K562 (cell line): Measurements from ENCODE around the gene ABHD16A. TPM values are rescaled to one million over a fixed set of nuclear protein-coding genes. Genes with fewer than 3 reads are reported as not detected.
A peak's percentile ranks its signal among the peaks of the same experiment; 100 is the strongest.

Source experiments
- BMI1 ChIP-seq: fragments of 150-350 bp; IDR thresholded peaks from 2 replicates; pipeline ENCODE4 v1.6.1; 2014; ENCODE audit warnings: low read length
- BRD4 ChIP-seq: fragments of 200-600 bp; sonication (generic); IDR thresholded peaks from 2 replicates; pipeline ENCODE4 v1.6.1; 2017; ENCODE audit warnings: inconsistent platforms
- CHD4 ChIP-seq: fragments of 200-600 bp; sonication (generic); IDR thresholded peaks from 3 replicates; pipeline ENCODE4 v1.6.1; 2012; ENCODE audit warnings: low read depth, mild to moderate bottlenecking, mixed read lengths, low read length, inconsistent platforms; ENCODE audit not compliant: insufficient read depth, insufficient replicate concordance, poor library complexity, severe bottlenecking
- FOXJ2 ChIP-seq: fragments of 200-800 bp; sonication (Bioruptor generic); IDR thresholded peaks from 2 replicates; pipeline ENCODE4 v1.6.1; 2016; ENCODE audit warnings: missing genetic modification characterization, missing compliant biosample characterization
- HNRNPL ChIP-seq: fragments of 200-400 bp; formaldehyde crosslinking; IDR thresholded peaks from 2 replicates; pipeline ENCODE4 v1.6.1; 2017; ENCODE audit warnings: low read depth, mild to moderate bottlenecking, low read length
- LARP7 ChIP-seq: fragments of 450-650 bp; IDR thresholded peaks from 2 replicates; pipeline ENCODE4 v1.6.1; 2016
- MAZ ChIP-seq, 2 experiments: fragments of 450-650 bp in 1 of 2; sonication (generic) in 1 of 2; formaldehyde crosslinking; IDR thresholded peaks in 1 of 2; conservative IDR thresholded peaks in 1 of 2; 2 replicates each; pipeline versions ENCODE4 v1.4.0 to v1.5.0; 2020; ENCODE audit warnings: mild to moderate bottlenecking in 1 of 2, missing genetic modification reagents in 1 of 2
- MCM3 ChIP-seq: fragments of 450-650 bp; IDR thresholded peaks from 2 replicates; pipeline ENCODE4 v1.6.1; 2016
- NR0B1 ChIP-seq: fragments of 450-650 bp; IDR thresholded peaks from one replicate; pipeline ENCODE4 v1.6.1; 2018; ENCODE audit warnings: mild to moderate bottlenecking, moderate library complexity; ENCODE audit not compliant: partially characterized antibody
- PHB2 ChIP-seq: fragments of 450-650 bp; IDR thresholded peaks from 2 replicates; pipeline ENCODE4 v1.6.1; 2017; ENCODE audit warnings: low read depth
- PRMT5 ChIP-seq: sonication (generic); formaldehyde crosslinking; IDR thresholded peaks from 2 replicates; pipeline ENCODE4 v1.5.0; 2020; ENCODE audit warnings: missing genetic modification reagents
- PTTG1 ChIP-seq: fragments of 450-650 bp; IDR thresholded peaks from 2 replicates; pipeline ENCODE4 v1.6.1; 2016; ENCODE audit warnings: low read depth, mild to moderate bottlenecking, missing genetic modification characterization, missing compliant biosample characterization
- SMARCC2 ChIP-seq: fragments of 450-650 bp; IDR thresholded peaks from 2 replicates; pipeline ENCODE4 v1.6.1; 2017; ENCODE audit warnings: antibody characterized with exemption, moderate library complexity, mild to moderate bottlenecking, low read depth
- TCF3 ChIP-seq: sonication (generic); formaldehyde crosslinking; IDR thresholded peaks from 2 replicates; pipeline ENCODE4 v1.4.0; 2020; ENCODE audit warnings: mild to moderate bottlenecking, missing genetic modification reagents
- TCFL5 ChIP-seq: fragments of 250-450 bp; sonication (Bioruptor Pico); conservative IDR thresholded peaks from 2 replicates; pipeline ENCODE4 v1.6.1; 2021; ENCODE audit warnings: mild to moderate bottlenecking, moderate library complexity, matching md5 sums
- ZNF253 ChIP-seq: fragments of 250-450 bp; sonication (Bioruptor Pico); conservative IDR thresholded peaks from 2 replicates; pipeline ENCODE4 v1.6.1; 2021; ENCODE audit warnings: mild to moderate bottlenecking
- ZNF311 ChIP-seq: fragments of 250-450 bp; sonication (Bioruptor Pico); IDR thresholded peaks from 2 replicates; pipeline ENCODE4 v1.4.0; 2020; ENCODE audit warnings: mild to moderate bottlenecking, moderate library complexity
- ZNF561 ChIP-seq: fragments of 450-650 bp; formaldehyde crosslinking; conservative IDR thresholded peaks from 2 replicates; pipeline ENCODE4 v1.4.0; 2020; ENCODE audit warnings: mild to moderate bottlenecking, moderate library complexity
- ZNF764 ChIP-seq: fragments of 250-450 bp; sonication (Bioruptor Pico); IDR thresholded peaks from 2 replicates; pipeline ENCODE4 v1.4.0; 2020; ENCODE audit warnings: low read depth, mild to moderate bottlenecking, moderate library complexity
- polyA plus RNA-seq, 8 experiments: library from polyadenylated mRNA; depleted of rRNA in 4 of 8; stranded (reverse) in 5 of 8; unstranded in 3 of 8; fragments of >200 nt; fragmentation: Nextera tagmentation in 2 of 8; fragmentation: Illumina TruSeq in 1 of 8; extraction: Ambion mirVana in 2 of 8; extraction: Trizol in 1 of 8; gene quantifications; 2 replicates each; pipeline versions ENCODE4 v1.2.1 to v1.2.3, GENCODE V29; 2011 to 2014; ENCODE audit warnings: inconsistent platforms in 1 of 8, missing spikeins in 1 of 8
- total RNA-seq, 7 experiments: library from RNA; depleted of rRNA in 6 of 7; stranded (reverse); fragments of >200 nt in 6 of 7; fragmentation: Illumina TruSeq in 2 of 7; extraction: Trizol in 2 of 7; gene quantifications; 2 replicates each; pipeline versions ENCODE4 v1.2.1 to v1.2.3, GENCODE V29; 2011 to 2021; ENCODE audit warnings: low replicate concordance in 1 of 7
- TF ChIP-seq, protein P1 (sequence below): fragments of 250-450 bp; sonication (Bioruptor Pico); IDR thresholded peaks from 2 replicates; pipeline ENCODE4 v1.5.0; 2022; ENCODE audit warnings: mild to moderate bottlenecking
- TF ChIP-seq, protein P2 (sequence below): sonication (generic); formaldehyde crosslinking; IDR thresholded peaks from 2 replicates; pipeline ENCODE4 v1.8.1; 2023; ENCODE audit warnings: mild to moderate bottlenecking, missing genetic modification reagents, moderate library complexity
- TF ChIP-seq, protein P3 (sequence below): sonication (generic); formaldehyde crosslinking; IDR thresholded peaks from 2 replicates; pipeline ENCODE4 v1.8.0; 2022; ENCODE audit warnings: mild to moderate bottlenecking, missing genetic modification reagents, borderline replicate concordance

The ABHD16A gene
- total and polyA plus RNA-seq, 9 of the 15 experiments (the other 6 are each of a cell fraction or from before 2014, with no cell fraction given), result 25.8 to 120 (median 81.6) TPM

DNA sequence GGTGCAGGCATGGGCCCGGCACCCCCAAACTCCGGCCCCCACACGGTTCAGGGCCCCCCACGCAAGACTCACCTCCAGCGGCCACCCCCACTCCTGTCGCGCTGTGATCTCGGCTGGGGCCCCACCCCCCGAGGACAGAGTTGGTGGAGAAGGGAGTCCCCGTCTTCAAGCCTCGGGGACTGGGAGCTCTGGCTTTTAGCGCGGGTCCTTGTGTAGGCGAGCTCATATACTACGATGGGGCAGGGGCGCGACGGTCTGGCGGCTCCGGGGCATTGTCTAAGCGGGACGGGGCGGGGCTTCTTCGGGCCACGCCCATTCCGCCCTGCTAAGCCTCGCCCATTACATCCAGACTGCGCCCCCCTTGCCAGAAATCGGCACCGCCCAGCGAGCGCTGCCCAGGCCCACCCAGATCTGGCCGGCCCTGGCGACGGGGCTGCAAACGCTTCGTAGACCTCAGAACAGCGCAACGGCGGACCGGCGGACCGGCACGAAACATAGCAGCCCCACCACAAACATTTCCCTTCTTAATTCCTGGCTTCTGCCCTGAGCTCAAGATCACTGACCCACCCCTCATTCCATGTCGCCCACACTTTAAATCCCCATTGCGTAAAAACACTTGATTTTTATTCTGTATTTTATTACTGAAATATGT is 27.0 kb upstream of the ABHD16A start (continued):
- TF ChIP-seq, protein P1, sequence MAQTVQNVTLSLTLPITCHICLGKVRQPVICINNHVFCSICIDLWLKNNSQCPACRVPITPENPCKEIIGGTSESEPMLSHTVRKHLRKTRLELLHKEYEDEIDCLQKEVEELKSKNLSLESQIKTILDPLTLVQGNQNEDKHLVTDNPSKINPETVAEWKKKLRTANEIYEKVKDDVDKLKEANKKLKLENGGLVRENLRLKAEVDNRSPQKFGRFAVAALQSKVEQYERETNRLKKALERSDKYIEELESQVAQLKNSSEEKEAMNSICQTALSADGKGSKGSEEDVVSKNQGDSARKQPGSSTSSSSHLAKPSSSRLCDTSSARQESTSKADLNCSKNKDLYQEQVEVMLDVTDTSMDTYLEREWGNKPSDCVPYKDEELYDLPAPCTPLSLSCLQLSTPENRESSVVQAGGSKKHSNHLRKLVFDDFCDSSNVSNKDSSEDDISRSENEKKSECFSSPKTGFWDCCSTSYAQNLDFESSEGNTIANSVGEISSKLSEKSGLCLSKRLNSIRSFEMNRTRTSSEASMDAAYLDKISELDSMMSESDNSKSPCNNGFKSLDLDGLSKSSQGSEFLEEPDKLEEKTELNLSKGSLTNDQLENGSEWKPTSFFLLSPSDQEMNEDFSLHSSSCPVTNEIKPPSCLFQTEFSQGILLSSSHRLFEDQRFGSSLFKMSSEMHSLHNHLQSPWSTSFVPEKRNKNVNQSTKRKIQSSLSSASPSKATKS (CRISPR knock-in tag), result peak; percentile 91
- TF ChIP-seq BRD4 (0 out of 2 replicates have a peak, but pooled peaks have one; percentile 16), ZNF311 (CRISPR knock-in tag) (no peak), NR0B1 (no peak), MCM3 (no peak), MAZ (CRISPR knock-in tag; conservative IDR thresholded peaks at IDR 0.05 in 1 of 2, IDR thresholded peaks at IDR 0.05 in 1 of 2) (peak; percentile 78 to 99), LARP7 (peak; percentile 63; the same call in 1 of the 2 replicates), ZNF253 (CRISPR knock-in tag) (peak; percentile 93), PRMT5 (CRISPR knock-in tag) (no peak), ZNF764 (CRISPR knock-in tag) (peak; percentile 91), PHB2 (peak; percentile 60; the same call in 1 of the 2 replicates), BMI1 (0 out of 2 replicates have a peak, but pooled peaks have one; percentile 9), PTTG1 (tag) (no peak), HNRNPL (peak; percentile 87), CHD4 (peak; percentile 86), TCFL5 (peak; percentile 59), TCF3 (peak; percentile 36; the same call in 1 of the 2 replicates), SMARCC2 (no peak), FOXJ2 (tag) (no peak), ZNF561 (CRISPR knock-in tag) (peak; percentile 94)
- TF ChIP-seq, protein P2, sequence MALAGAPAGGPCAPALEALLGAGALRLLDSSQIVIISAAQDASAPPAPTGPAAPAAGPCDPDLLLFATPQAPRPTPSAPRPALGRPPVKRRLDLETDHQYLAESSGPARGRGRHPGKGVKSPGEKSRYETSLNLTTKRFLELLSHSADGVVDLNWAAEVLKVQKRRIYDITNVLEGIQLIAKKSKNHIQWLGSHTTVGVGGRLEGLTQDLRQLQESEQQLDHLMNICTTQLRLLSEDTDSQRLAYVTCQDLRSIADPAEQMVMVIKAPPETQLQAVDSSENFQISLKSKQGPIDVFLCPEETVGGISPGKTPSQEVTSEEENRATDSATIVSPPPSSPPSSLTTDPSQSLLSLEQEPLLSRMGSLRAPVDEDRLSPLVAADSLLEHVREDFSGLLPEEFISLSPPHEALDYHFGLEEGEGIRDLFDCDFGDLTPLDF (CRISPR knock-in tag), result peak; percentile 82
- TF ChIP-seq, protein P3, sequence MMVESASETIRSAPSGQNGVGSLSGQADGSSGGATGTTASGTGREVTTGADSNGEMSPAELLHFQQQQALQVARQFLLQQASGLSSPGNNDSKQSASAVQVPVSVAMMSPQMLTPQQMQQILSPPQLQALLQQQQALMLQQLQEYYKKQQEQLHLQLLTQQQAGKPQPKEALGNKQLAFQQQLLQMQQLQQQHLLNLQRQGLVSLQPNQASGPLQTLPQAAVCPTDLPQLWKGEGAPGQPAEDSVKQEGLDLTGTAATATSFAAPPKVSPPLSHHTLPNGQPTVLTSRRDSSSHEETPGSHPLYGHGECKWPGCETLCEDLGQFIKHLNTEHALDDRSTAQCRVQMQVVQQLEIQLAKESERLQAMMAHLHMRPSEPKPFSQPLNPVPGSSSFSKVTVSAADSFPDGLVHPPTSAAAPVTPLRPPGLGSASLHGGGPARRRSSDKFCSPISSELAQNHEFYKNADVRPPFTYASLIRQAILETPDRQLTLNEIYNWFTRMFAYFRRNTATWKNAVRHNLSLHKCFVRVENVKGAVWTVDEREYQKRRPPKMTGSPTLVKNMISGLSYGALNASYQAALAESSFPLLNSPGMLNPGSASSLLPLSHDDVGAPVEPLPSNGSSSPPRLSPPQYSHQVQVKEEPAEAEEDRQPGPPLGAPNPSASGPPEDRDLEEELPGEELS, result peak; percentile 84; the same call in 1 of the 2 replicates
